ENCODE data around the gene COX7A2.

COX7A2 gene

DNA sequence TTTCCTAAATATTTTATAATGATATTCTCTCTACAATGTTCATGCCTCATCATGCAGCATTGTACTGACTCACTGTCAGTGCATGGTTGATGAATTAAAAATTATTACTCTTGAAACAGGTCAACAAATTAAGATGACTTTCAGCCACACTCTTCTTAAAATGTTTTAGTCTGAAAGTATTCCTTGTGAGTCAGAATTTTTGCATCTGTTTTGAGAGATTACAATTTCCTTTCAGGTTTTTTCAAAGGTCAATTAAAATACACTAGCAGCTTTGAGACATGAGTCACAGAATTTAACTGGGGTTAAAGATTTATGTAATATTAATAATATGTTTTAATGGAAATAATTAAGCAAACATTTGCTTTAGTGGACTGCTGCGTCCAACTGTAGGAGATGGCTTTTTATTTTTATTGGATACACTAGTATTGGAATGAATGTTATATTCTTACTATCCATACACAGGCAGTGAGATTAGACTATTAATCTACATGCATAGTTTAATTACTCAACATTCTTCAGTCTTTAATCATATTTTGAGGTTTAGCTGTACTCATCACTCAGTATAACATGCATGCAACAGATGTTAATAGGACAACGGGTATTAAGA, 47.4 kb downstream of the COX7A2 start:
- DNase-seq: no peak

DNA sequence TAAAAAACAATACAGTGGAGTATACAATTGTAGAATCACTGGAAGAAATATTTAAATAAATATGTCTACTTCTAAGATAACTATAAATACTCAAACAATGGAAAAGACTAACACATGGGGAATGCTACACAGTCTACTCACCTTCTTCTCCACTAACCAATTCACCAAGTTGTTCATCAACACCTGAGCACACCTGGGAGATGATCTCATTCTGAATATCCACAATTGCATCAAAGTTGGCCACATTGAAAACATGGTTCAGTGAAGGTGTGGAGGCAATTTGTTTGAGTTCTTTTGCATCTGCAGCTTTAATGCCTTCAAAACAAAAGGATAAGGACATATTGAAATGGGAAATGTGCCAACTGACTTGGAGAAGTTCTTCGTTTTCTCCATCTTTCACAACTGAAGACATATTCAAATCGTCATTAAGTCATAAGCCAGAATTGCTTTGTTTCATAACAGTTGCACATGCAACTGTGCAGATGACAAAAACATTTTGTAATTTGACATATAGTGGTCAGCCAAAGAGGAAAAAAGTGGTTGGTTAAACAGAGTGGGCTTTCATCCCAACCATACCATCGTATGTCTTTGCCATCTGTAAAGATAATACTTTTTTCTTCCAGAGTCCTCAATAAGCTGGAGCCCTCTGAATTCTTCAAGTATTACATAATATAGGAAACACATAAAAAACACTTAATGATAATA, 55.2 kb downstream of the COX7A2 start:
- no peak for DNase-seq

Data from inflammatory macrophage (primary cell).